Activated B cell treated with CpG ODN at 0.5 μM for 24 hours (primary cell): ENCODE data around the gene PTPRH. TPM values are rescaled to one million over a fixed set of nuclear protein-coding genes. Genes with fewer than 3 reads are reported as not detected.

Experiments used
- ATAC-seq: fragments of 200-7000 bp; cut with Tn5 transposase; one replicate; pipeline ENCODE4 v1.10.0; 2021; ENCODE audit warnings: low read depth, mild to moderate bottlenecking, moderate library complexity
- CTCF ChIA-PET: fragments of 350-600 bp; sonication (Branson Sonifier 250); formaldehyde crosslinking; loops from one replicate; lab custom pipeline; 2021; ENCODE audit warnings: antibody characterized with exemption; lab: Charles Lee
- POLR2A ChIA-PET: fragments of 350-600 bp; sonication (Branson Sonifier 250); formaldehyde crosslinking; loops from one replicate; lab custom pipeline; 2021; ENCODE audit warnings: antibody characterized with exemption; lab: Charles Lee
- DNase-seq: peaks from one replicate; pipeline ENCODE4 v3.0.0; 2022
- H3K27ac Mint-ChIP-seq: one replicate; pipeline ENCODE4 v1.8.0; 2020; ENCODE audit warnings: mixed read lengths
- H3K27me3 Mint-ChIP-seq: one replicate; pipeline ENCODE4 v1.8.0; 2021; ENCODE audit warnings: mixed read lengths
- H3K36me3 Mint-ChIP-seq: one replicate; pipeline ENCODE4 v1.8.0; 2021; ENCODE audit warnings: low read depth, mixed read lengths
- H3K4me1 Mint-ChIP-seq: one replicate; pipeline ENCODE4 v1.8.0; 2021; ENCODE audit warnings: mixed read lengths
- H3K4me3 Mint-ChIP-seq: one replicate; pipeline ENCODE4 v1.8.0; 2020; ENCODE audit warnings: mild to moderate bottlenecking, mixed read lengths
- H3K9me3 Mint-ChIP-seq: one replicate; pipeline ENCODE4 v1.8.0; 2020; ENCODE audit warnings: mixed read lengths
- CTCF ChIP-seq: fragments of 200-600 bp; IDR thresholded peaks from one replicate; pipeline ENCODE4 v1.8.0; 2022; ENCODE audit warnings: antibody characterized with exemption, mild to moderate bottlenecking
- intact Hi-C: fragments of 100-400 bp; cut with micrococcal nuclease; formaldehyde crosslinking; loops from one replicate; pipeline ENCODE4 v1.15.1; 2024
- total RNA-seq: library from RNA; stranded (reverse); gene quantifications from 2 replicates; pipeline ENCODE4 v1.2.3, GENCODE V29; 2022

Gene PTPRH
- total RNA-seq, 1 donor from 2014 or later, result not detected

- ATAC-seq (peak; percentile 50), DNase-seq (no peak)
- Mint-ChIP-seq H3K4me1 (peaks cover 9% of the 10 kb centered on the region), H3K36me3 (no peaks in the 10 kb centered on the region), H3K27ac (no peak overlapping the region), H3K27me3 (peaks cover 52% of the 10 kb centered on the region), H3K4me3 (no peak overlapping the region), H3K9me3 (peaks cover 3% of the 10 kb centered on the region)
- ChIA-PET POLR2A (interaction anchor here (0.5 to 0.6 kb wide), 2 partner anchors 23 to 24 kb away, joined by 3 to 6 read pairs; no protein-coding TSS in a partner anchor), CTCF (no interaction called here)
- intact Hi-C loops, result no loop called here
- TF ChIP-seq CTCF, result no peak
Observed at GRCh38 chr19:55165952-55166529, 43.3 kb downstream of the PTPRH start.

- Mint-ChIP-seq H3K27ac (no peak overlapping the region), H3K27me3 (peaks cover 53% of the 10 kb centered on the region), H3K36me3 (no peaks in the 10 kb centered on the region), H3K4me1 (peaks cover 7% of the 10 kb centered on the region), H3K4me3 (no peak overlapping the region), H3K9me3 (peaks cover 1% of the 10 kb centered on the region)
- ATAC-seq (no peak), DNase-seq (no peak)
- CTCF ChIA-PET, result no interaction called here
- TF ChIP-seq CTCF, result no peak
- POLR2A ChIA-PET, result interaction anchor here (0.8 kb wide), 1 partner anchor 118 kb away, joined by 9 read pairs; the partner anchor contains the start of gene HSPBP1
- intact Hi-C loops, result loop anchor here (2.0 kb wide), 1 partner anchor 17 kb away; no protein-coding TSS in a partner anchor
Observed at GRCh38 chr19:55161571-55162322, 47.6 kb downstream of the PTPRH start.

- ATAC-seq, result no peak
- intact Hi-C loops, result loop anchor here (2.0 kb wide), 1 partner anchor 18 kb away; no protein-coding TSS in a partner anchor
- Mint-ChIP-seq H3K9me3 (no peaks in the 10 kb centered on the region), H3K36me3 (no peaks in the 10 kb centered on the region), H3K4me3 (no peak overlapping the region), H3K4me1 (peaks cover 6% of the 10 kb centered on the region), H3K27ac (no peak overlapping the region), H3K27me3 (peaks cover 53% of the 10 kb centered on the region)
- CTCF ChIA-PET, result interaction anchor here (1.0 to 1.6 kb wide), 2 partner anchors 45 to 71 kb away, joined by 3 read pairs; no protein-coding TSS in a partner anchor
- POLR2A ChIA-PET, result interaction anchor here (0.6 to 0.8 kb wide), 2 partner anchors 119 to 247 kb away, joined by 5 to 9 read pairs; partner anchors contain the start of genes HSPBP1 and UBE2S
- TF ChIP-seq CTCF, result no peak
- no peak for DNase-seq
Observed at GRCh38 chr19:55160986-55161365, 48.3 kb downstream of the PTPRH start.

GRCh38 chr19:55160128-55160985, 48.9 kb downstream of the PTPRH start:
- intact Hi-C loops, result loop anchor here (2.0 kb wide), 1 partner anchor 18 kb away; no protein-coding TSS in a partner anchor

More at GRCh38 chr19:55160128-55160985, 48.9 kb downstream of the PTPRH start:
- peak; percentile 35 for TF ChIP-seq CTCF
- Mint-ChIP-seq H3K4me1 (peaks cover 6% of the 10 kb centered on the region), H3K4me3 (no peak overlapping the region), H3K36me3 (no peaks in the 10 kb centered on the region), H3K27ac (no peak overlapping the region), H3K27me3 (peaks cover 49% of the 10 kb centered on the region), H3K9me3 (no peaks in the 10 kb centered on the region)
- CTCF ChIA-PET, result interaction anchor here (0.9 to 1.6 kb wide), 4 partner anchors 13 to 308 kb away, joined by 3 to 4 read pairs (median 3); no protein-coding TSS in a partner anchor
- POLR2A ChIA-PET, result interaction anchor here (0.6 to 0.8 kb wide), 3 partner anchors 120 to 248 kb away, joined by 3 to 9 read pairs (median 5); partner anchors contain the start of genes HSPBP1 and UBE2S
- ATAC-seq (peak; percentile 97), DNase-seq (peak; percentile 70)
